SK-N-SH treated with all-trans-retinoic acid at 6 μM for 48 hours (cell line): ENCODE measurements around the gene ADI1.

Source experiments
- ATAC-seq: fragments of 200-7000 bp; cut with Tn5 transposase; 3 replicates; pipeline ENCODE4 v1.9.1; 2020; ENCODE audit warnings: mild to moderate bottlenecking, moderate library complexity
- ARNTL ChIP-seq: fragments of 450-650 bp; formaldehyde crosslinking; IDR thresholded peaks from 2 replicates; pipeline ENCODE4 v1.5.0; 2020; ENCODE audit warnings: low read depth, mild to moderate bottlenecking, moderate library complexity, borderline replicate concordance
- BACH2 ChIP-seq: fragments of 250-450 bp; sonication (Bioruptor Pico); IDR thresholded peaks from 2 replicates; pipeline ENCODE4 v1.9.0; 2021; ENCODE audit warnings: mild to moderate bottlenecking, borderline replicate concordance
- CREB5 ChIP-seq: fragments of 250-450 bp; sonication (Bioruptor Pico); IDR thresholded peaks from 2 replicates; pipeline ENCODE4 v1.5.1; 2020; ENCODE audit warnings: low read depth, mild to moderate bottlenecking, moderate library complexity
- CSDC2 ChIP-seq: fragments of 250-450 bp; sonication (Bioruptor Pico); IDR thresholded peaks from 2 replicates; pipeline ENCODE4 v1.5.0; 2020; ENCODE audit warnings: mild to moderate bottlenecking, moderate library complexity
- CSRNP3 ChIP-seq: fragments of 250-450 bp; sonication (Bioruptor Pico); IDR thresholded peaks from 2 replicates; pipeline ENCODE4 v1.5.1; 2021; ENCODE audit warnings: mild to moderate bottlenecking, moderate library complexity
- ESRRG ChIP-seq: fragments of 250-450 bp; sonication (Bioruptor Pico); IDR thresholded peaks from 2 replicates; pipeline ENCODE4 v1.6.1; 2021; ENCODE audit warnings: mild to moderate bottlenecking
- GLIS3 ChIP-seq: fragments of 250-450 bp; sonication (Bioruptor Pico); IDR thresholded peaks from 2 replicates; pipeline ENCODE4 v1.5.0; 2020; ENCODE audit warnings: mild to moderate bottlenecking, moderate library complexity
- ISL1 ChIP-seq: fragments of 250-450 bp; sonication (Bioruptor Pico); IDR thresholded peaks from 2 replicates; pipeline ENCODE4 v2.1.2; 2022; ENCODE audit warnings: mild to moderate bottlenecking, moderate library complexity
- OSR1 ChIP-seq: fragments of 250-450 bp; sonication (Bioruptor Pico); IDR thresholded peaks from 2 replicates; pipeline ENCODE4 v1.8.0; 2022; ENCODE audit warnings: moderate library complexity, mild to moderate bottlenecking, inconsistent platforms
- PATZ1 ChIP-seq: fragments of 250-450 bp; sonication (Bioruptor Pico); IDR thresholded peaks from 2 replicates; pipeline ENCODE4 v1.8.0; 2020; ENCODE audit warnings: mild to moderate bottlenecking, moderate library complexity, borderline replicate concordance
- POU6F1 ChIP-seq: fragments of 250-450 bp; sonication (Bioruptor Pico); IDR thresholded peaks from 2 replicates; pipeline ENCODE4 v1.8.0; 2021; ENCODE audit warnings: low read depth, mild to moderate bottlenecking, moderate library complexity, borderline replicate concordance
- SNAI2 ChIP-seq: fragments of 250-450 bp; sonication (Bioruptor Pico); IDR thresholded peaks from 2 replicates; pipeline ENCODE4 v1.5.0; 2020; ENCODE audit warnings: mild to moderate bottlenecking, moderate library complexity
- TCF4 ChIP-seq: fragments of 250-450 bp; sonication (Bioruptor Pico); IDR thresholded peaks from 2 replicates; pipeline ENCODE4 v1.8.0; 2021; ENCODE audit warnings: mild to moderate bottlenecking, moderate library complexity, borderline replicate concordance
- TOX ChIP-seq: fragments of 250-450 bp; sonication (Bioruptor Pico); IDR thresholded peaks from 2 replicates; pipeline ENCODE4 v1.8.0; 2021; ENCODE audit warnings: mild to moderate bottlenecking, moderate library complexity, borderline replicate concordance
- ZC3H10 ChIP-seq: fragments of 250-450 bp; sonication (Bioruptor Pico); IDR thresholded peaks from 2 replicates; pipeline ENCODE4 v1.5.1; 2021; ENCODE audit warnings: mild to moderate bottlenecking, moderate library complexity
- ZFP3 ChIP-seq: fragments of 250-450 bp; sonication (Bioruptor Pico); IDR thresholded peaks from 2 replicates; pipeline ENCODE4 v1.5.0; 2020; ENCODE audit warnings: mild to moderate bottlenecking, moderate library complexity
- ZFP30 ChIP-seq: fragments of 450-650 bp; formaldehyde crosslinking; IDR thresholded peaks from 2 replicates; pipeline ENCODE4 v1.5.0; 2022; ENCODE audit warnings: mild to moderate bottlenecking, moderate library complexity
- ZNF565 ChIP-seq: fragments of 450-650 bp; formaldehyde crosslinking; conservative IDR thresholded peaks from 2 replicates; pipeline ENCODE4 v1.5.0; 2020; ENCODE audit warnings: low read depth, mild to moderate bottlenecking, moderate library complexity
- ZNF70 ChIP-seq: fragments of 450-650 bp; formaldehyde crosslinking; IDR thresholded peaks from 2 replicates; pipeline ENCODE4 v1.5.0; 2020; ENCODE audit warnings: mild to moderate bottlenecking, moderate library complexity
- ZNF8 ChIP-seq: fragments of 450-650 bp; formaldehyde crosslinking; IDR thresholded peaks from 2 replicates; pipeline ENCODE4 v1.5.0; 2020; ENCODE audit warnings: mild to moderate bottlenecking, moderate library complexity

Gene ADI1

GRCh38 chr2:3519255-3520205 is at the start of gene ADI1:
Gene ADI1, minus strand, starts transcription at chr2:3519531. Its CDS starts 44 bp downstream, at chr2:3519487.
- ATAC-seq = peak; percentile 86
- TF ChIP-seq ZC3H10 (CRISPR knock-in tag) (no peak), TOX (CRISPR knock-in tag) (no peak), BACH2 (CRISPR knock-in tag) (no peak), ZFP30 (CRISPR knock-in tag) (no peak), ZNF8 (no peak), ZFP3 (CRISPR knock-in tag) (0 out of 2 replicates have a peak, but pooled peaks have one; percentile 41)

- ATAC-seq = no peak
- no peak for TF ChIP-seq ZNF70 (CRISPR knock-in tag)
- TF ChIP-seq ZNF8 = no peak
- no peak for TF ChIP-seq ISL1 (CRISPR knock-in tag)
- TF ChIP-seq TOX (CRISPR knock-in tag) = no peak
- no peak for TF ChIP-seq TCF4 (CRISPR knock-in tag)
- TF ChIP-seq CREB5 = no peak
- no peak for TF ChIP-seq BACH2 (CRISPR knock-in tag)
- TF ChIP-seq ZC3H10 (CRISPR knock-in tag) = no peak
- TF ChIP-seq OSR1 (CRISPR knock-in tag) = no peak
- no peak for TF ChIP-seq ESRRG (CRISPR knock-in tag)
- no peak for TF ChIP-seq CSRNP3
- no peak for TF ChIP-seq PATZ1 (CRISPR knock-in tag)
- no peak for TF ChIP-seq POU6F1
- TF ChIP-seq GLIS3 = no peak
These were observed 47.5 kb upstream of the ADI1 start for GRCh38 chr2:3566806-3567205.

- TF ChIP-seq CSDC2 (CRISPR knock-in tag) = no peak
- TF ChIP-seq ZNF565 = no peak
- TF ChIP-seq SNAI2 (CRISPR knock-in tag) = no peak
- TF ChIP-seq ZFP3 (CRISPR knock-in tag) = no peak
- TF ChIP-seq ARNTL = no peak
- no peak for TF ChIP-seq ZC3H10 (CRISPR knock-in tag)
- TF ChIP-seq ISL1 (CRISPR knock-in tag) = no peak
- no peak for TF ChIP-seq OSR1 (CRISPR knock-in tag)
- TF ChIP-seq, all 23 proteins: peak for 0
These were observed 45.8 kb upstream of the ADI1 start for GRCh38 chr2:3565117-3565516.

GRCh38 chr2:3563521-3563976 is 44.2 kb upstream of the ADI1 start:
- ATAC-seq = no peak
- TF ChIP-seq OSR1 (CRISPR knock-in tag) (no peak), ZNF565 (no peak)

More at GRCh38 chr2:3565117-3565516, 45.8 kb upstream of the ADI1 start:
- ATAC-seq = no peak
